H1 (cell line): ENCODE measurements around the gene RAP1A. TPM values are rescaled to one million over a fixed set of nuclear protein-coding genes. Genes with fewer than 3 reads are reported as not detected.

ENCODE experiments used
- CHD7 ChIP-seq: fragments of 300-600 bp; sonication (generic); IDR thresholded peaks from 2 replicates; pipeline ENCODE4 v1.7.1; 2012; ENCODE audit warnings: low read length, moderate library complexity, mild to moderate bottlenecking, inconsistent platforms; ENCODE audit not compliant: insufficient replicate concordance
- HDAC2 ChIP-seq, 2 experiments: fragments of 300-600 bp in 1 of 2; sonication (generic) in 1 of 2; IDR thresholded peaks; 2 replicates each; pipeline ENCODE4 v1.6.1; 2011 to 2012; ENCODE audit warnings: low read depth in 2 of 2, low read length in 2 of 2, mild to moderate bottlenecking in 2 of 2, moderate library complexity in 2 of 2, borderline replicate concordance in 1 of 2, inconsistent platforms in 1 of 2
- RFX5 ChIP-seq: IDR thresholded peaks from 2 replicates; pipeline ENCODE4 v1.6.1; 2011; ENCODE audit warnings: low read depth, low read length, improper control_type of control experiment, borderline replicate concordance
- SP2 ChIP-seq: IDR thresholded peaks from 2 replicates; pipeline ENCODE4 v1.6.1; 2012; ENCODE audit warnings: mild to moderate bottlenecking, low read length, inconsistent platforms
- polyA plus RNA-seq, 7 experiments: library from polyadenylated mRNA; depleted of rRNA in 3 of 7; stranded (reverse) in 5 of 7; unstranded in 2 of 7; fragments of >200 nt in 5 of 7; fragments of 200-250 nt in 2 of 7; gene quantifications; 1 replicate in 5 of 7; 2 replicates in 1 of 7; 4 replicates in 1 of 7; pipeline versions ENCODE4 v1.2.1 to v1.2.3, GENCODE V29; 2011 to 2013; ENCODE audit warnings: missing spikeins in 2 of 7, mixed read lengths in 2 of 7
- total RNA-seq: library from RNA; stranded (reverse); fragmentation: NEBNext Ultra II Directional; extraction: Animal tissue kit (Norgen Biotek cat#: 25700); gene quantifications from 2 replicates; pipeline ENCODE4 v1.2.1, GENCODE V29; 2021

RAP1A gene
- total and polyA plus RNA-seq, 2 of the 8 experiments (the other 6 are each of a cell fraction or from before 2014, with no cell fraction given): 10.9 to 35.8 TPM

GRCh38 chr1:111729946-111730681 lies 110.5 kb downstream of the RAP1A start (continued):
- TF ChIP-seq CHD7 (no peak), SP2 (no peak), RFX5 (no peak), HDAC2 (IDR thresholded peaks at IDR 0.05; ENCODE audit: borderline replicate concordance in 1 of 2, low read depth in 2 of 2, low read length in 2 of 2) (no peak)
